ENCODE results near the gene TREM1.
"Not testable (repeated sequence)": the region's sequence is repeated elsewhere in the genome, so short reads cannot be mapped to it uniquely, and the experiment has no call there.

The TREM1 gene

GRCh38 chr6:41252401-41253169 is 33.9 kb downstream of the TREM1 start:
- H3K4me3 ChIP-seq (ENCODE audit: low read length): no peak overlapping the region
- no peak for TF ChIP-seq CTCF (conservative IDR thresholded peaks at IDR 0.05; ENCODE audit: low read depth, low read length)
- no peak for DNase-seq (ENCODE audit: low read depth)

GRCh38 chr6:41247882-41248705 is 38.4 kb downstream of the TREM1 start:
- H3K4me3 ChIP-seq (ENCODE audit: low read length): no peak overlapping the region
- TF ChIP-seq CTCF (conservative IDR thresholded peaks at IDR 0.05; ENCODE audit: low read depth, low read length): no peak
- no peak for DNase-seq (ENCODE audit: low read depth)

GRCh38 chr6:41247288-41247865 is 39.1 kb downstream of the TREM1 start:
- no peak overlapping the region for H3K4me3 ChIP-seq (ENCODE audit: low read length)
- no peak for TF ChIP-seq CTCF (conservative IDR thresholded peaks at IDR 0.05; ENCODE audit: low read depth, low read length)
- no peak for DNase-seq (ENCODE audit: low read depth)

GRCh38 chr6:41246529-41246928 is 40.0 kb downstream of the TREM1 start:
- not testable (repeated sequence) for DNase-seq (ENCODE audit: low read depth); H3K4me3 ChIP-seq (ENCODE audit: low read length)

GRCh38 chr6:41239467-41240159 is 46.9 kb downstream of the TREM1 start:
- H3K4me3 ChIP-seq (ENCODE audit: low read length): no peak overlapping the region
- DNase-seq (ENCODE audit: low read depth): no peak
- TF ChIP-seq CTCF (conservative IDR thresholded peaks at IDR 0.05; ENCODE audit: low read depth, low read length): no peak

GRCh38 chr6:41237128-41237527 is 49.4 kb downstream of the TREM1 start:
- no peak overlapping the region for H3K4me3 ChIP-seq (ENCODE audit: low read length)
- TF ChIP-seq CTCF (conservative IDR thresholded peaks at IDR 0.05; ENCODE audit: low read depth, low read length): no peak
- DNase-seq (ENCODE audit: low read depth): no peak

GRCh38 chr6:41236276-41236675 is 50.2 kb downstream of the TREM1 start:
- no peak overlapping the region for H3K4me3 ChIP-seq (ENCODE audit: low read length)
- DNase-seq (ENCODE audit: low read depth): no peak
- no peak for TF ChIP-seq CTCF (conservative IDR thresholded peaks at IDR 0.05; ENCODE audit: low read depth, low read length)
